Endodermal cell (in vitro differentiated cells): Measurements from ENCODE around the gene CALHM2. TPM values are rescaled to one million over a fixed set of nuclear protein-coding genes. Genes with fewer than 3 reads are reported as not detected.

ENCODE experiments used
- DNase-seq: peaks from one replicate; pipeline ENCODE4 v3.0.0-alpha.2; 2017
- H3K27ac ChIP-seq: 2 replicates; pipeline ENCODE4 v1.5.1; 2013; ENCODE audit warnings: mild to moderate bottlenecking, low read depth, low read length, moderate library complexity
- H3K27me3 ChIP-seq: 2 replicates; pipeline ENCODE4 v1.6.1; 2013; ENCODE audit warnings: mild to moderate bottlenecking, low read length, moderate library complexity; ENCODE audit not compliant: insufficient read depth, control insufficient read depth, poor library complexity, severe bottlenecking
- H3K36me3 ChIP-seq: 2 replicates; pipeline ENCODE4 v1.7.0; 2013; ENCODE audit warnings: mild to moderate bottlenecking, low read length, moderate library complexity; ENCODE audit not compliant: control insufficient read depth, insufficient read depth
- H3K4me1 ChIP-seq: one replicate; pipeline ENCODE4 v1.7.0; 2013; ENCODE audit warnings: low read length; ENCODE audit not compliant: control insufficient read depth, insufficient read depth
- H3K4me3 ChIP-seq: 2 replicates; pipeline ENCODE4 v1.5.1; 2013; ENCODE audit warnings: mild to moderate bottlenecking, low read length, moderate library complexity
- H3K9ac ChIP-seq: 2 replicates; pipeline ENCODE4 v1.6.1; 2013; ENCODE audit warnings: mild to moderate bottlenecking, low read length, moderate library complexity; ENCODE audit not compliant: poor library complexity, severe bottlenecking; ENCODE audit errors: extremely low read depth
- H3K9me3 ChIP-seq: 2 replicates; pipeline ENCODE4 v1.6.1; 2013; ENCODE audit warnings: mild to moderate bottlenecking, low read length, moderate library complexity; ENCODE audit not compliant: control insufficient read depth
- H3K27ac Mint-ChIP-seq: 2 replicates; pipeline ENCODE4 v1.8.0; 2020; ENCODE audit warnings: mixed read lengths
- H3K27me3 Mint-ChIP-seq: 2 replicates; pipeline ENCODE4 v1.8.0; 2021; ENCODE audit warnings: mild to moderate bottlenecking, mixed read lengths; ENCODE audit not compliant: insufficient read depth
- H3K36me3 Mint-ChIP-seq: 2 replicates; pipeline ENCODE4 v1.8.0; 2020; ENCODE audit warnings: low read depth, mixed read lengths
- H3K4me1 Mint-ChIP-seq: 2 replicates; pipeline ENCODE4 v1.8.0; 2020; ENCODE audit warnings: mixed read lengths
- H3K4me3 Mint-ChIP-seq: 2 replicates; pipeline ENCODE4 v1.8.0; 2020; ENCODE audit warnings: mild to moderate bottlenecking, moderate library complexity, mixed read lengths
- H3K9me3 Mint-ChIP-seq: 2 replicates; pipeline ENCODE4 v1.8.0; 2020; ENCODE audit warnings: mild to moderate bottlenecking, mixed read lengths
- CTCF ChIP-seq: fragments of 200-600 bp; sonication (generic); conservative IDR thresholded peaks from 2 replicates; pipeline ENCODE4 v1.5.0; 2021; ENCODE audit warnings: antibody characterized with exemption, mild to moderate bottlenecking
- WGBS, 2 experiments: methylation state at CpG; one replicate each; pipeline versions ENCODE4 v1.1.5 to v1.1.7; 2013; ENCODE audit warnings: missing lambda C conversion rate in 2 of 2, mixed read lengths in 1 of 2; ENCODE audit not compliant: insufficient coverage in 1 of 2, insufficient read length in 1 of 2; 5-methylcytosine and 5-hydroxymethylcytosine counted together
- total RNA-seq, 2 donors: library from RNA; stranded (reverse); fragmentation: NEBNext Ultra II Directional in 1 of 2; extraction: Animal tissue kit (Norgen Biotek cat#: 25700) in 1 of 2; gene quantifications; 2 replicates in 1 of 2; 3 replicates in 1 of 2; pipeline ENCODE4 v1.2.1, GENCODE V29; 2021

CALHM2 gene
- total RNA-seq, 2 donors from 2014 or later, result 1.0 to 3.1 TPM

DNA sequence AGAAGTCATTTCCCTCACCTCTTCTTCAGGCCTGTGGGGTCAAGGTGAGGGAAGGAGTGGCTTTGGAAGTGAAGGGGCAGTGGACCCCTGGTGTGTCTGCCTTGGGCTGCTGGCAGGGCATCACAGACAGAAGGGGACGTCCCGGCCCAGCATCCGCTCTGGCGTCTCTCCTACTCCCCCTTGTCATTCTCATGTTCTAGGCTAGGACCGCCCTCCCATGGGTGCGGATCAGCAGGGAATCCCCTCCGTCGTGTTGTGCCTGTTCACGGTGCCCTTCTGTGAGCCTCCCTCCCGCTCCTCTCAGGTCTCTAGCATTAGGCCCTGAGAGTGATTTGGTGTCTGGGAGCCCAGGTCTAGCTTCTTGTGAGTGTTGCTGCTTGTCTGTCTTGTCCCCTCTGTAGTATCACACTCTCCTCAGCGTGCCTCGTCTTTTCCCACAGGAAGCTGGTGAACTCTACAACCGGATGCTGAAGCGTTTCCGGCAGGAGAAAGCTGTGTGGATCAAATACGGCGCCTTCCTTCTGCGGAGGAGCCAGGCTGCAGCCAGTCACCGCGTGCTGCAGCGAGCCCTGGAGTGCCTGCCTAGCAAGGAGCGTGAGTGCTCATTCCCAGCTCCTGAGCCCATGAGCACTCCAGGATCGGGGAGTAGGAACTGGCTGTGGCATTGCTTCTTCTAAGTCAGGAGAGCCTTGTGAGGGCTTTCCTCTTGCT is 8.5 kb downstream of the CALHM2 start:
- peaks cover 81% of the 10 kb centered on the region for H3K36me3 ChIP-seq
- H3K27ac Mint-ChIP-seq, result no peak overlapping the region
- no peak overlapping the region for H3K9ac ChIP-seq

GRCh38 chr10:103442031-103442461 is 10.1 kb downstream of the CALHM2 start:
- Mint-ChIP-seq H3K4me3 (no peak overlapping the region), H3K4me1 (no peaks in the 10 kb centered on the region), H3K36me3 (peaks cover 85% of the 10 kb centered on the region), H3K9me3 (no peaks in the 10 kb centered on the region), H3K27me3 (no peaks in the 10 kb centered on the region), H3K27ac (no peak overlapping the region)
- H3K9ac ChIP-seq, result no peak overlapping the region
- TF ChIP-seq CTCF, result no peak
- H3K9me3 ChIP-seq, result no peaks in the 10 kb centered on the region
- H3K4me3 ChIP-seq, result no peak overlapping the region
- DNase-seq, result no peak
- WGBS, 2 experiments, result 95 to 96% methylated on average over 11 to 13 of the region's 13 CpGs
- H3K27me3 ChIP-seq, result no peaks in the 10 kb centered on the region
- H3K36me3 ChIP-seq, result peaks cover 84% of the 10 kb centered on the region
- H3K27ac ChIP-seq, result no peak overlapping the region
- H3K4me1 ChIP-seq, result no peaks in the 10 kb centered on the region

More for the DNA sequence above, 8.5 kb downstream of the CALHM2 start:
- H3K9me3 Mint-ChIP-seq, result no peaks in the 10 kb centered on the region
- no peak overlapping the region for H3K4me3 Mint-ChIP-seq
- no peak for TF ChIP-seq CTCF
- no peaks in the 10 kb centered on the region for H3K27me3 Mint-ChIP-seq
- no peaks in the 10 kb centered on the region for H3K9me3 ChIP-seq
- H3K36me3 Mint-ChIP-seq, result peaks cover 82% of the 10 kb centered on the region
- H3K27ac ChIP-seq, result no peak overlapping the region
- no peak for DNase-seq
- H3K27me3 ChIP-seq, result no peaks in the 10 kb centered on the region
- H3K4me1 Mint-ChIP-seq, result no peaks in the 10 kb centered on the region
- WGBS, 2 experiments, result 95 to 99% methylated on average over 18 to 23 of the region's 23 CpGs
- H3K4me3 ChIP-seq, result no peak overlapping the region
- no peaks in the 10 kb centered on the region for H3K4me1 ChIP-seq

DNA sequence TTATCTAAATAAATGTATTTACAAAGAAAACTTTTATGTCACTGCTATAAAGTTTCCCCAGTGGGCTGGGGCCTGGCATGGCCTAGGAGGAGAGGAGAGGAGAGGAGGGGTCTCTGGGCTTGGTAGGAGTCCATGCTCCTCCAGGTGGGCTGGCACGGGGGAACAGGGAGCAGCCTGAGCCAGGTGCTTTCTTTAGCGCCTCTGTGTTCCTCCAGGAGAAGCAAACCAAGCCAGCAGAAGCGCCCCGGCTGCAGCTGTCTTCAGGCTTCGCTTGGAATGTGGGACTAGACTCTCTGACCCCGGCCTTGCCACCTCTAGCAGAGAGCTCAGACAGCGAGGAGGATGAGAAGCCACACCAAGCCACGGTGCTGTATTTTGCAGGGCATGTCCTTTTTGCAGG is 10.6 kb downstream of the CALHM2 start:
- TF ChIP-seq CTCF, result no peak
- Histone ChIP-seq H3K27ac (no peak overlapping the region), H3K9me3 (no peaks in the 10 kb centered on the region), H3K36me3 (peaks cover 86% of the 10 kb centered on the region), H3K4me3 (no peak overlapping the region), H3K4me1 (no peaks in the 10 kb centered on the region), H3K9ac (no peak overlapping the region), H3K27me3 (no peaks in the 10 kb centered on the region)
- Mint-ChIP-seq H3K4me3 (no peak overlapping the region), H3K4me1 (no peaks in the 10 kb centered on the region), H3K36me3 (peaks cover 86% of the 10 kb centered on the region), H3K27ac (no peak overlapping the region), H3K9me3 (no peaks in the 10 kb centered on the region), H3K27me3 (no peaks in the 10 kb centered on the region)
- DNase-seq, result no peak
- 93 to 96% methylated on average over 7 to 8 of the region's 8 CpGs for WGBS, 2 experiments
